NB4 (cell line): ENCODE measurements around the gene MACROD2.

Experiments
- POLR2A ChIP-seq: IDR thresholded peaks from 2 replicates; pipeline ENCODE4 v1.6.1; 2011; ENCODE audit warnings: mild to moderate bottlenecking; ENCODE audit not compliant: insufficient read length; ENCODE audit errors: extremely low read depth
- TF ChIP-seq, protein P1 (sequence below): IDR thresholded peaks from one replicate; pipeline ENCODE4 v1.5.1; 2012; ENCODE audit warnings: low read depth, low read length

DNA sequence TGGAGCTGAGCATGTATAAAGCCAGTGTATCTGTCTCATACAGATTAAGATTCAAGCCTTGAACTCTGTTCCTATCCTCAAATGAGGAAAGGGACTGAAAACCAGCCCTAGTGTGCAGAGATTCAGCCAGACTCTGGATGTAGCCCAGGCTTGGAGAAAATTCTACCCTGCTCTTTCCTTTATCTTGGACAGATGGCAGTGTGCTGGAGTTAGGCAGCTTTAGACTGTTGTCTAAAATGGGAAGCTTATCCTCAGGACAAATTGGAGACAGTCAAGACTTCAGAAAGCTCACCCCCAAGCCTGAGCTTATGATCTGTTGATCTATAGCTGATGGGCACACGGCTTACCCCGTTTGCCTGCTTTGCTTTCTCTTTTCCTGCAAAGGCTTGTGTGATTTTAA lies 1520.4 kb downstream of the MACROD2 start:
- TF ChIP-seq POLR2A = no peak
- TF ChIP-seq, protein P1, sequence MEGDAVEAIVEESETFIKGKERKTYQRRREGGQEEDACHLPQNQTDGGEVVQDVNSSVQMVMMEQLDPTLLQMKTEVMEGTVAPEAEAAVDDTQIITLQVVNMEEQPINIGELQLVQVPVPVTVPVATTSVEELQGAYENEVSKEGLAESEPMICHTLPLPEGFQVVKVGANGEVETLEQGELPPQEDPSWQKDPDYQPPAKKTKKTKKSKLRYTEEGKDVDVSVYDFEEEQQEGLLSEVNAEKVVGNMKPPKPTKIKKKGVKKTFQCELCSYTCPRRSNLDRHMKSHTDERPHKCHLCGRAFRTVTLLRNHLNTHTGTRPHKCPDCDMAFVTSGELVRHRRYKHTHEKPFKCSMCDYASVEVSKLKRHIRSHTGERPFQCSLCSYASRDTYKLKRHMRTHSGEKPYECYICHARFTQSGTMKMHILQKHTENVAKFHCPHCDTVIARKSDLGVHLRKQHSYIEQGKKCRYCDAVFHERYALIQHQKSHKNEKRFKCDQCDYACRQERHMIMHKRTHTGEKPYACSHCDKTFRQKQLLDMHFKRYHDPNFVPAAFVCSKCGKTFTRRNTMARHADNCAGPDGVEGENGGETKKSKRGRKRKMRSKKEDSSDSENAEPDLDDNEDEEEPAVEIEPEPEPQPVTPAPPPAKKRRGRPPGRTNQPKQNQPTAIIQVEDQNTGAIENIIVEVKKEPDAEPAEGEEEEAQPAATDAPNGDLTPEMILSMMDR = no peak
